Stimulated activated CD8-positive, alpha-beta memory T cell treated with anti-CD3 and anti-CD28 coated beads, Interleukin-7, amount 100 ng/mL, for 4 hours (primary cell): Measurements from ENCODE around the gene ARHGEF11.
A peak's percentile ranks its signal among the peaks of the same experiment; 100 is the strongest.
"Not testable (repeated sequence)": the region's sequence is repeated elsewhere in the genome, so short reads cannot be mapped to it uniquely, and the experiment has no call there.

Source experiments
- DNase-seq, 2 donors: peaks; one replicate each; pipeline ENCODE4 v3.0.0-alpha.2; 2020; ENCODE audit warnings: low read depth in 2 of 2

ARHGEF11 gene

DNA sequence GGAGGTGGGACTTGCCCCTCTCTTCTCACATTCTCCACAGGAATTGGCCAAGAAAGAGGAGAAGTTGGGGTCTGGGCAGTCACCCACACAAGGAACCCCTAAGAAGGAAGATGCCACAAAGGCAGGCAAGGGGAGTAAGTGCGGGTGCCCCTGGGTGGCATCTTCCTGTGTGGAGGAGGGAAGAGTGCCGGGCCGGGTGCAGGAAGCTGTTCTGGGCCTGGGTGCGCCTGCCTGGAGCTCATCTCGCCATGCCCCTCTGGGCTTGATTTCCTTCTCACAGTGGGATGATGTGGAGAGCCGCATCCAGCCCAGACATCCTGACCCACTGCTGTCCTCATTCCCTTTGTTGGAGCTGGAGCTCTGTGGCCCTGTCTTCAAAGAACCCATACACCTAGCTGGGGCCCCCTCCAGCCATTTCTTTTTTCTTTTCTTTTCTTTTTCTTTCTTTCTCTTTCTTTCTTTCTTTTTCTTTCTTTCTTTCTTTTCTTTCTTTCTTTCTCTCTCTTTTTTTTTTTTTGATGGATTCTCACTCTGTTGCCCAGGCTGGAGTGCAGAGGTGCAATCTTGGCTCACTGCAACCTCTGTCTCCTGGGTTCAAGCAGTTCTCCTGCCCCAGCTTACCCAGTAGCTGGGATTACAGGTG lies 115.8 kb downstream of the ARHGEF11 start:
- DNase-seq: no peak

- DNase-seq: no peak
These were observed 117.4 kb downstream of the ARHGEF11 start for GRCh38 chr1:156928043-156928602.

DNA sequence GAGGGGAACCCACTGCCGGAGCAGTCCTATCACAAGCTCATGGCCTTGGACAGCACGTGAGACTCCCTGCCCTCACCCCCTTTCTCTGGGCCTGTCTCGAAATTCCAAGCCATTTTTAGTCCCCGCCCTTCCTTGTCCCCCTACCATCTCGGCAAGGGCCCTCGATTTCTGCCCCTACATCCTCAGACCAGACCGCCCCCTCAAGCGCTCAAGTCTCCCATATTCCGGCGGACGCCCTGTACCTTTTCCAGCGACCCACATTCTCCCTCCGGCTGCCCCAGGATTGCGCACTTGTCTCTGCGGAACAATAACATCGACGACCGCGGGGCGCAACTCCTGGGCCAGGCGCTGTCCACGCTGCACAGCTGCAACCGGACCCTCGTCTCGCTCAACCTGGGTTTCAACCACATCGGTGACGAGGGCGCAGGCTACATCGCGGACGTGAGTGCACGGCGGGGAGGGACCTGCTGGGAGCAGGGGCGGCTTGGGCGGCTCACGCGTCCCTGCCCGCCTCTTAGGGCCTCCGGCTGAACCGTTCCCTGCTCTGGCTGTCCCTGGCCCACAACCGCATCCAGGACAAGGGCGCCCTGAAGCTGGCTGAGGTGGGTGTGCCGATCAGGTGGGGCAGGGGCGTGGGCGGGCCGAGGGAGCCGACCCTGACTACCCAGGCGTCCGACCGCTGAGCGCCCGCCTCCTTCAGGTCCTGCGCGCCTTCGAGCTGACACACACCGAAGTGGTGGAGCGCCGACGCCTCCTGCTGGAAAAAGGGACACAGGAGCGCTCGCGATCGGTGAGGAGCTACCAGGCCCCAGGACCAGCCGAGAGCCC lies 118.1 kb downstream of the ARHGEF11 start:
- peak; percentile 13 to 47 for DNase-seq

- DNase-seq: not testable (repeated sequence)
These were observed 118.8 kb downstream of the ARHGEF11 start for GRCh38 chr1:156926695-156927094.

- no peak for DNase-seq
These were observed 119.4 kb downstream of the ARHGEF11 start for GRCh38 chr1:156926175-156926574.

DNA sequence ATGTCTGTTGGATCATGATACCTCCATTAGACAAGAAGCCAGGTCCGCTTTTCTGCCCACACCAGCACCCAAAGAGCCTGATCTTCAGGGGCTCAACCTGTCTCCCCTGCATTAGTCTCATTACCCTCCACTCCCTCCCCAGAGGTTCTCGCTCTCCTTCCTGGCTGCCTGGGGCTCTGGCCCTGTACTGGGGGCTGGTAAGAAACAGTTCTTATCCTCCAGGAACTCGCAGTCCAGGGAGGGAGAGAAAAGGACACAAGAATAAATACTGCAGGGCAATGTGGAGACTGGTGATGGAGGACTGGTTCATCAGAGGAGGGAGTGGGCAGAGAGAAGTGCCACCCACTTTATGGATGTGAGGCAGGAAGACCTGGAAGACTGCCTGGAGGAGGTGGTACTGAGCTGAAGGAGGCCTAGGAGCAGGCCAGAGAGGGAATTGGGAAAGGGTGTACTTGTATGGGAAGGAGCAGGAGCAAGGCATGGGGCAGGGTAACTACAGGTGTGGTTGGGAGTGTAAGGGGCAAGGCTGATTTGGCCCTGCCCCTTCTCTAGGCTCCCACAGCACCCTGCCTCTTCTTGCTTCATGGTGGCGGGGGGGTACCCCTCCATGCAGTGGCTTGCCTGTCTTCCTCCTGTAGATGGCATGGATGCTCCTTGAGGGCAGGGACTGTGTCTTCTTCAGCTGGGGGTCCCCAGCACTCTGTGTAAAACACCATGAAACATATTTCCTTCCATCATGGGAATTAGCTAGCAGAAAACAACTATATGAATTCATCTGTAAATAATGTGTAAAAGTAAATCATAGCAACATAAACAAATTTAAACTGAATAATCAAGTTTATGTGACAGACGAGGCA lies 120.2 kb downstream of the ARHGEF11 start:
- no peak for DNase-seq

- no peak for DNase-seq
These were observed 120.9 kb downstream of the ARHGEF11 start for GRCh38 chr1:156924478-156925153.

GRCh38 chr1:156923670-156924477 lies 121.7 kb downstream of the ARHGEF11 start:
- DNase-seq: no peak

- DNase-seq: no peak
These were observed 122.4 kb downstream of the ARHGEF11 start for GRCh38 chr1:156922986-156923669.

DNA sequence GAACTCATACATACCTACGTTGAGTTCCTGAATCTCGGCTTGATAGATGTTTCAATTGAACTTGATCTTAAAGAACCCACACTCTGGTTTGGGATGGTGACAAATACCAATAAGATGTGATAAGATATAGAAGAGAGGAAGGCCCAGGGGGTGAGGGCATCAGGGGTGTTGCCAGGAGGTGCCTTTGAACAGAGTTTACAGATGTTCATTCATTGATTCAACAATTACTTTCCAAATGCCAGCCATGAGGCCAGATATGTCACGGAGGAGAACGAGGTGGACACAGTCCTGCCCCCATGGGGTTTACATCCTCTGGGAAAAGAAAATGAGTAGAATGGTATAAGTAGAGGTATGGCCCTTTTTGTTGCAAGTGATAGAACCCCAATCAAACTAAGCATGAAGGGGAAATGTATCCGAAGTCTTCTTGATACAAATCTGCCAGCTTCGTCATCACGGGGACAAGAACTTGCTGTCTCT lies 124.5 kb downstream of the ARHGEF11 start:
- no peak for DNase-seq

DNA sequence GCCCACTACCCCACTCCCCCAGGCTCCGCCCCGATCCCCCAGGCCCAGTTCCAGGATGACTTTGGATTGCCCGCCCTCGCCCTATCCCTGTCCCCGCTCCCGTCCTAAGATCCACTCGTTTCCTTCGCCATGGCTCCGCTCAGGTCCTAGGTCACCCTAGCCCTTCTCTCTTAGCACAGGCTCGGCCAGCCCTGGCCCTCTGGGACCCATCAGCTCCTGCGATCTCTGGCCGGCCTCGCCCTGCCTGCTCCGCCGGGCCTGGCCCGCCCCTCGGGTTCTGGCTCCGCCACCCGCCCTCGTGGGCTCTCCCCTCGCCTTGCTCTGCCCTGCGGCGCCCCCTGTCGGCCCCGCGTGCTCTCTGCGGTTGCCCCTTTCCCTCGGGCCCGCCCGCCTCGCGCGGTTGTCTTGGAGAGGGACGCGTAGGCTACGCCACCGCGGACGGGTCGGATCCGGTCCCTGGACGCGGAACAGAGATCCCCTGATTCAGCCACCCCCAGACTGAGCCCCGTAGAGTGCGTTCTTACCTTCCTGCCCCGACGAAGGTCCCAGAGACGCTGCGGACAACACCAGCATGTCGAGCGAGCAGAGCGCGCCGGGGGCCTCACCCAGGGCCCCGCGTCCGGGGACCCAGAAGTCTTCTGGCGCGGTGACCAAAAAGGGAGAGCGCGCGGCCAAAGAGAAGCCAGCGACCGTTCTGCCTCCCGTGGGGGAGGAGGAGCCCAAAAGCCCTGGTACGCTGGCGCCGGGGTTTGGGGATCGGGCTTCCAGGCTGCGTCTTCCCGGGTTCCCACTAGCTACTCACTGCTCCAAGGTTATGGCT lies 125.1 kb downstream of the ARHGEF11 start, which contains the start of gene LRRC71:
Gene LRRC71 (plus strand): TSS at position 400 of the 820 bp plus-strand sequence. CDS start 172 bp downstream, at position 572.
- peak in 1 of 2 donors; percentile 39 for DNase-seq

- DNase-seq: no peak
These were observed 131.1 kb downstream of the ARHGEF11 start for GRCh38 chr1:156914440-156914856.

DNA sequence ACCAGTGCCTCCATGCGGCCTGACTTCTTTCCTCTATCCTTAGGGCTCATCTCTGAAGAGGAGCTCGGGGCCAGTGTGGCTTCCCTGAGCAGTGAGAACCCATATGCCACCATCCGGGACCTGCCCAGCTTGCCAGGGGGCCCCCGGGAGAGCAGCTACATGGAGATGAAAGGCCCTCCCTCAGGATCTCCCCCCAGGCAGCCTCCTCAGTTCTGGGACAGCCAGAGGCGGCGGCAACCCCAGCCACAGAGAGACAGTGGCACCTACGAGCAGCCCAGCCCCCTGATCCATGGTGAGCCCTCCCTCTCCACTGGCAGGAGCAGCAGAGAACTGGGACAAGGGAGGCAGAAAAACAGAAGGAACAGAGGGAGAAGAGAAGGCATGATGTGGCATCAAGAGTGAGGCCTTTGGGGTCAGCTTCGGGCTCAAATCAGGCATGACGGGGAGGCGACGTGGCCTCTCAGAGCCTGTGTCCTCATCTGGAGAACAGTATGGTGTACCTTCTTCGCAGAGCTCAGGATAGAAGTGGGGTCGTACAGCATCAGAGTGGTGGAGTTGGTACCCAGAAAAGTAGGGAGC lies 131.6 kb downstream of the ARHGEF11 start:
- no peak for DNase-seq

- DNase-seq: no peak
These were observed 132.4 kb downstream of the ARHGEF11 start for GRCh38 chr1:156912861-156913808.

DNA sequence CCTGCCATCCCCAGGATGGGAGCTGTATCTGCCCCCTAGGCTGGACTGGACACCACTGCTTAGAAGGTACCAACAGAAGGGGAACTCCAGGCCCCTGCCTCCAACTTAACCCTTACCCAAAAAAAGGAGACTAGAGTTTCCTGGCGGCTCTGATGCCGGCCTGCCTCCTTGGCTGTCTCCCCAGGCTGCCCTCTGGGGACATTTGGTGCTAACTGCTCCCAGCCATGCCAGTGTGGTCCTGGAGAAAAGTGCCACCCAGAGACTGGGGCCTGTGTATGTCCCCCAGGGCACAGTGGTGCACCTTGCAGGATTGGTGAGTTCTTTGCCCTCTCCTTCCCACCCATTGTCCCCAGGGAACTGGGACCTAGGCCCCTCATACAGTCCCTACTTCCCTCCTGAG lies 133.2 kb downstream of the ARHGEF11 start:
- no peak for DNase-seq

DNA sequence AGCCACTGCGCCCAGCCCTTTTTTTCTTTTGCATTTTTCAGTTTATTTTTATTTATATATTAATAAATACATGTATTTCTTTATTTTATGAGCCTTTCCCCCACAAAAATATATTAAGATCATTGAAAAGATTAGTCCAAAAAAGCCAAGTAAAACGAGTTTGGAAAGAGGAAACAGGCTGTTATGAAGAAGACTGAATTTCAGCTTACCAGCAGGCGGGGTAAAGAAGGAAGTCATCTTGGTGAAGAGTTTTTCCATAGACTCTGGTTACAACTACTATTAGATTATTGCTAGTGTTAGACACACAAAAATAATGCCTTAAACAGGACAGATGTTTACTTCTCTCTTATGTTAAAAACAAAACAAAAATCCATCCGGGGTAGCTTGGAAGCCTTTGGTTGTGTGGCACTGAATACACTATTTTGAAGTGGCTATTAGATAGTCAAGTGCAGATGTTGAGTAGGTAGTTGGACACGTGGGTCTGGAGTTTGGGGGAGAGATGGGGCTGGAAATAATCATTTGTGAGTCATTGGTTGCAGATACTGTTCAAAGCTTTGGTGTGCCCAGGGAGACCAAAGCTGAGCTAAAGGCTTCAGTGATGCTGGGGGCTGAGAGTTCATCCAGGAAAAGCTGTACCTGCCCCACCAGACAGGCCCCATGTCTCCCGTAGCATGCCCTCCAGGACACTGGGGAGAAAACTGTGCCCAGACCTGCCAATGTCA lies 133.8 kb downstream of the ARHGEF11 start:
- no peak for DNase-seq
